MCF 10A (cell line): ENCODE measurements around the gene LPO. TPM values are rescaled to one million over a fixed set of nuclear protein-coding genes. Genes with fewer than 3 reads are reported as not detected.

Experiments used
- BruUV-seq: library from RNA; stranded (reverse); fragments of 400-500 nt; replicated peaks from 2 replicates; lab custom pipeline; 2021; lab: Mats Ljungman, UMichigan
- CTCF ChIA-PET: fragments of 300-600 bp; sonication (Branson Sonifier 250); formaldehyde crosslinking; extraction: SDS; loops from one replicate; lab custom pipeline; 2021; ENCODE audit warnings: antibody characterized with exemption, inconsistent platforms; lab: Yijun Ruan, JAX
- POLR2A ChIA-PET: fragments of 300-600, 350-650 bp; sonication (Branson Sonifier 250); formaldehyde crosslinking; extraction: SDS; loops from one replicate; lab custom pipeline; 2020; ENCODE audit warnings: antibody characterized with exemption, inconsistent platforms; lab: Yijun Ruan, JAX
- DNase-seq: peaks from one replicate; pipeline ENCODE4 v3.0.0-alpha.2; 2018; ENCODE audit not compliant: unreplicated experiment
- H3K27ac Mint-ChIP-seq: one replicate; pipeline ENCODE4 v1.8.0; 2022; ENCODE audit warnings: mild to moderate bottlenecking, low read depth, mixed read lengths; ENCODE audit not compliant: unreplicated experiment
- H3K27me3 Mint-ChIP-seq: one replicate; pipeline ENCODE4 v1.8.0; 2022; ENCODE audit warnings: mixed read lengths; ENCODE audit not compliant: insufficient read depth, unreplicated experiment
- H3K36me3 Mint-ChIP-seq: one replicate; pipeline ENCODE4 v1.8.0; 2022; ENCODE audit warnings: mild to moderate bottlenecking, moderate library complexity, mixed read lengths; ENCODE audit not compliant: insufficient read depth, unreplicated experiment
- H3K4me1 Mint-ChIP-seq: one replicate; pipeline ENCODE4 v1.8.0; 2022; ENCODE audit warnings: mixed read lengths; ENCODE audit not compliant: insufficient read depth, unreplicated experiment
- H3K4me3 Mint-ChIP-seq: one replicate; pipeline ENCODE4 v1.8.0; 2022; ENCODE audit warnings: mild to moderate bottlenecking, moderate library complexity, mixed read lengths; ENCODE audit not compliant: unreplicated experiment
- H3K9me3 Mint-ChIP-seq: one replicate; pipeline ENCODE4 v1.8.0; 2022; ENCODE audit warnings: mixed read lengths; ENCODE audit not compliant: unreplicated experiment
- CTCF ChIP-seq: fragments of 200-600 bp; IDR thresholded peaks from one replicate; pipeline ENCODE4 v1.8.0; 2022; ENCODE audit warnings: antibody characterized with exemption, mild to moderate bottlenecking; ENCODE audit not compliant: unreplicated experiment
- intact Hi-C: fragments of 100-400 bp; cut with micrococcal nuclease; formaldehyde crosslinking; loops from 2 replicates; pipeline ENCODE4 v1.14.1; 2022
- total RNA-seq: library from RNA; stranded (reverse); gene quantifications from 2 replicates; pipeline ENCODE4 v1.2.3, GENCODE V29; 2022

The LPO gene
- total RNA-seq, 1 experiment from 2014 or later = not detected

- no peaks in the 10 kb centered on the region for H3K4me1 Mint-ChIP-seq
- intact Hi-C loops = no loop called here
- DNase-seq = no peak
- H3K36me3 Mint-ChIP-seq = no peaks in the 10 kb centered on the region
- POLR2A ChIA-PET = no interaction called here
- H3K4me3 Mint-ChIP-seq = no peak overlapping the region
- CTCF ChIA-PET = interaction anchor here (0.6 to 0.7 kb wide), 2 partner anchors 18 to 62 kb away, joined by 3 to 4 read pairs; no protein-coding TSS in a partner anchor
- H3K27ac Mint-ChIP-seq = no peak overlapping the region
- peak; percentile 7 for TF ChIP-seq CTCF
- H3K9me3 Mint-ChIP-seq = no peaks in the 10 kb centered on the region
- no TSS peak for BruUV-seq
- peaks cover 92% of the 10 kb centered on the region for H3K27me3 Mint-ChIP-seq
Measured at GRCh38 chr17:58254803-58255202, 16.4 kb downstream of the LPO start.

GRCh38 chr17:58262149-58262548 lies 23.8 kb downstream of the LPO start:
- intact Hi-C loops = no loop called here
- Mint-ChIP-seq H3K27me3 (peaks cover 100% of the 10 kb centered on the region), H3K36me3 (no peaks in the 10 kb centered on the region), H3K4me3 (no peak overlapping the region), H3K27ac (no peak overlapping the region), H3K4me1 (no peaks in the 10 kb centered on the region), H3K9me3 (no peaks in the 10 kb centered on the region)
- POLR2A ChIA-PET = no interaction called here
- BruUV-seq = no TSS peak
- no peak for TF ChIP-seq CTCF
- CTCF ChIA-PET = interaction anchor here (0.6 kb wide), 1 partner anchor 161 kb away, joined by 4 read pairs; no protein-coding TSS in a partner anchor
- no peak for DNase-seq

- Mint-ChIP-seq H3K9me3 (no peaks in the 10 kb centered on the region), H3K27ac (no peak overlapping the region), H3K4me3 (no peak overlapping the region), H3K36me3 (no peaks in the 10 kb centered on the region), H3K4me1 (no peaks in the 10 kb centered on the region), H3K27me3 (peaks cover 87% of the 10 kb centered on the region)
- no peak for TF ChIP-seq CTCF
- ChIA-PET CTCF (interaction anchor here (0.7 to 0.8 kb wide), 2 partner anchors 54 to 151 kb away, joined by 4 to 9 read pairs; no protein-coding TSS in a partner anchor), POLR2A (interaction anchor here (1.5 kb wide), 1 partner anchor 9 kb away, joined by 3 read pairs; no protein-coding TSS in a partner anchor)
- intact Hi-C loops = no loop called here
- DNase-seq = no peak
- BruUV-seq = no TSS peak
Measured at GRCh38 chr17:58263773-58264172, 25.4 kb downstream of the LPO start.

GRCh38 chr17:58264407-58265103 lies 26.2 kb downstream of the LPO start:
- Mint-ChIP-seq H3K9me3 (no peaks in the 10 kb centered on the region), H3K4me3 (no peak overlapping the region), H3K36me3 (no peaks in the 10 kb centered on the region), H3K27ac (no peak overlapping the region), H3K4me1 (no peaks in the 10 kb centered on the region), H3K27me3 (peaks cover 79% of the 10 kb centered on the region)
- POLR2A ChIA-PET = no interaction called here
- intact Hi-C loops = no loop called here
- CTCF ChIA-PET = interaction anchor here (0.8 kb wide), 1 partner anchor 150 kb away, joined by 9 read pairs; no protein-coding TSS in a partner anchor
- no peak for DNase-seq
- no TSS peak for BruUV-seq
- no peak for TF ChIP-seq CTCF
